Esophagus muscularis mucosa (tissue), 4 donors: Measurements from ENCODE around the gene FAM193B. TPM values are rescaled to one million over a fixed set of nuclear protein-coding genes. Genes with fewer than 3 reads are reported as not detected.

ENCODE experiments used
- DNase-seq: peaks from one replicate; pipeline ENCODE4 v3.0.0-alpha.2; 2017; ENCODE audit errors: extremely low spot score
- H3K27ac ChIP-seq, 4 donors: fragments of 200-600 bp; sonication (generic); replicated peaks in 1 of 4; 1 replicate in 3 of 4; 2 replicates in 1 of 4; pipeline ENCODE4 v1.5.1; 2016 to 2019; ENCODE audit warnings: mild to moderate bottlenecking in 1 of 4
- H3K27me3 ChIP-seq, 4 donors: fragments of 200-600 bp; sonication (generic); one replicate each; pipeline versions ENCODE4 v1.5.1 to v1.6.0; 2016 to 2019
- H3K36me3 ChIP-seq, 4 donors: fragments of 200-600 bp; sonication (generic); one replicate each; pipeline ENCODE4 v1.5.1; 2016 to 2019
- H3K4me1 ChIP-seq, 4 donors: fragments of 200-600 bp; sonication (generic); one replicate each; pipeline ENCODE4 v1.5.1; 2016 to 2019
- H3K4me3 ChIP-seq, 4 donors: fragments of 200-600 bp; sonication (generic); 1 replicate in 2 of 4; 2 replicates in 2 of 4; pipeline ENCODE4 v1.5.1; 2016 to 2019; ENCODE audit warnings: mild to moderate bottlenecking in 4 of 4, moderate library complexity in 1 of 4
- H3K9me3 ChIP-seq, 4 donors: fragments of 200-600 bp; sonication (generic); 1 replicate in 3 of 4; 2 replicates in 1 of 4; pipeline ENCODE4 v1.5.1; 2016 to 2019
- CTCF ChIP-seq, 3 experiments: fragments of 200-600 bp in 2 of 3; fragments of 450-650 bp in 1 of 3; sonication (generic) in 2 of 3; IDR thresholded peaks; one replicate each; pipeline ENCODE4 v1.5.1; 2017 to 2019; ENCODE audit warnings: antibody characterized with exemption in 3 of 3, mild to moderate bottlenecking in 2 of 3, moderate library complexity in 1 of 3
- EP300 ChIP-seq: sonication (generic); formaldehyde crosslinking; IDR thresholded peaks from one replicate; pipeline ENCODE4 v1.6.1; 2017; ENCODE audit warnings: antibody characterized with exemption
- POLR2A ChIP-seq: fragments of 450-650 bp; IDR thresholded peaks from one replicate; pipeline ENCODE4 v1.6.1; 2017; ENCODE audit warnings: antibody characterized with exemption, moderate library complexity, mild to moderate bottlenecking, low read depth
- POLR2AphosphoS5 ChIP-seq, 2 donors: sonication (generic); formaldehyde crosslinking; IDR thresholded peaks; one replicate each; pipeline ENCODE4 v1.6.1; 2017; ENCODE audit warnings: antibody characterized with exemption in 2 of 2
- WGBS: methylation state at CpG from one replicate; pipeline ENCODE4 v1.1.5; 2018; 5-methylcytosine and 5-hydroxymethylcytosine counted together
- intact Hi-C: fragments of 100-400 bp; cut with DNase I; formaldehyde crosslinking; loops from one replicate; pipeline ENCODE4 v1.15.1; 2023
- total RNA-seq, 4 donors: library from RNA; depleted of rRNA; stranded (reverse); fragments of >200 nt; gene quantifications; one replicate each; pipeline versions ENCODE4 v1.1.0 to v1.2.1, GENCODE V29; 2016

The FAM193B gene
- total RNA-seq, 4 donors from 2014 or later: 24.4 to 65.6 (median 50.7) TPM

- no peak for DNase-seq
- WGBS: 89% methylated on average over 4 of the region's 4 CpGs
- intact Hi-C loops: no loop called here
- H3K4me1 ChIP-seq: peaks cover 0 to 29% (median 20%) of the 10 kb centered on the region in 4 donors
- TF ChIP-seq POLR2AphosphoS5 (IDR thresholded peaks at IDR 0.05) (no peak), EP300 (no peak), CTCF (IDR thresholded peaks at IDR 0.05) (no peak), POLR2A (no peak)
- H3K4me3 ChIP-seq: no peak overlapping the region
- no peaks in the 10 kb centered on the region for H3K9me3 ChIP-seq
- H3K36me3 ChIP-seq: peaks cover 59 to 100% (median 98%) of the 10 kb centered on the region in 4 donors
- no peaks in the 10 kb centered on the region for H3K27me3 ChIP-seq
- no peak overlapping the region for H3K27ac ChIP-seq
These were observed 28.2 kb downstream of the FAM193B start for GRCh38 chr5:177526191-177526590.

DNA sequence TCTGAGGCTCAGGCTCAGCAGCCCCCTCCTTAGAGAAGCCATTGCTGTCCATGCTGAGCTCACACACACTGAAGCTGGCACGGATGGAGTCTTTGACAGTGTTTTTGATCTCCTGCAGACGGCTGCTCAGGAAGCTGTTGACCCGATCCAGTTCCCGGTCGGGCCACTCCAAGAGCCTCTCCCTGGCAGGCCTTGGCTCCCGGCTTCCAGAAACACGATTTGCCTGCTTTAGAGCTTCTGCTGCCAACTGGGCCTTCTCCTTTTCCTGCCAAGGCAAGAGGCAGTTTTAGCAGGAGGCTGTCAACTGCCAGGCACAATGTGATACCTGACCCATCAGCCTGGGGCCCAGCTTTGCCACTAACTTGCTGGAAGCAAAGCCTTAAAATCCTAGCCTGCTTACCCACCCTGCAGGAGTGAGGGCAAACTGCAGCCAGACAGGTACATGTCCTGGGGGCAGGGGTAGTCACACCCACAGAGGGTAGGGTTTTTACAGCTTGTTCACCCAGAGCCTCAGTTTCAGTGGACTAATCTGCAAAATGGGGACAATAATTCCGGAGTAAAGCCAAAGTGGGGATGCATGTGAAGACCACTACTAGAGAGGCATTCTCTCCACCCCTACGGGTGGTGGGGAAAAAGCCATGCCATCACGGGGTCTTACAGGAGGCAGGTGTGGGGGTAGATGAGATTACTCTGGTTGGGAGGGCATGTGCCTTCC lies 29.3 kb downstream of the FAM193B start:
- 86% methylated on average over 3 of the region's 10 CpGs for WGBS
- Histone ChIP-seq H3K27ac (no peak overlapping the region), H3K4me3 (no peak overlapping the region), H3K9me3 (no peaks in the 10 kb centered on the region), H3K27me3 (no peaks in the 10 kb centered on the region), H3K36me3 (peaks cover 66 to 100% (median 98%) of the 10 kb centered on the region in 4 donors), H3K4me1 (peaks cover 0 to 22% (median 10%) of the 10 kb centered on the region in 4 donors)
- DNase-seq: no peak
- no peak for TF ChIP-seq POLR2A
- no peak for TF ChIP-seq EP300
- no peak for TF ChIP-seq POLR2AphosphoS5 (IDR thresholded peaks at IDR 0.05)
- TF ChIP-seq CTCF (IDR thresholded peaks at IDR 0.05): no peak
- intact Hi-C loops: no loop called here

DNA sequence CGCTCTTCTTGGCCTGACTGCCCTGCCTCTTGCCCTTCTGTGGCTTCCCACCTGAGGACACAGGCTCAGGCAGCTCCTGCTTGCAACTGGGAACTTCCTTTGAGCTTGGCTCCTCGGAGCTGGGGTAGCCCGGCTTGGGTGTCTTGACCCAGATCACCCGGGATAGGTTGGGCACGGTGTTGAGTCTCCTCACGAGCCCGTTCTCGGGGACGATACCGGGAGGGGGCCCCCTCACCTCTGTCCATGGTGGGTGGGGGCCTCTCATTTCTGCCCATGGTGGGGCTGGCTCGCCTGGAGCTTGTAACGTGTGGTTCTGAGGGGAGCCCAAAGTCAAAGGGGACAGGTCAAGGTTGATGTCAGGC lies 29.8 kb downstream of the FAM193B start:
- no peak overlapping the region for H3K4me3 ChIP-seq
- WGBS: 82% methylated on average over 4 of the region's 12 CpGs
- H3K27ac ChIP-seq: no peak overlapping the region
- no peaks in the 10 kb centered on the region for H3K27me3 ChIP-seq
- TF ChIP-seq POLR2AphosphoS5 (IDR thresholded peaks at IDR 0.05) (no peak), EP300 (no peak), POLR2A (no peak), CTCF (IDR thresholded peaks at IDR 0.05) (no peak)
- intact Hi-C loops: no loop called here
- peaks cover 0 to 22% (median 5%) of the 10 kb centered on the region in 4 donors for H3K4me1 ChIP-seq
- no peaks in the 10 kb centered on the region for H3K9me3 ChIP-seq
- DNase-seq: no peak
- H3K36me3 ChIP-seq: peaks cover 66 to 100% (median 98%) of the 10 kb centered on the region in 4 donors

DNA sequence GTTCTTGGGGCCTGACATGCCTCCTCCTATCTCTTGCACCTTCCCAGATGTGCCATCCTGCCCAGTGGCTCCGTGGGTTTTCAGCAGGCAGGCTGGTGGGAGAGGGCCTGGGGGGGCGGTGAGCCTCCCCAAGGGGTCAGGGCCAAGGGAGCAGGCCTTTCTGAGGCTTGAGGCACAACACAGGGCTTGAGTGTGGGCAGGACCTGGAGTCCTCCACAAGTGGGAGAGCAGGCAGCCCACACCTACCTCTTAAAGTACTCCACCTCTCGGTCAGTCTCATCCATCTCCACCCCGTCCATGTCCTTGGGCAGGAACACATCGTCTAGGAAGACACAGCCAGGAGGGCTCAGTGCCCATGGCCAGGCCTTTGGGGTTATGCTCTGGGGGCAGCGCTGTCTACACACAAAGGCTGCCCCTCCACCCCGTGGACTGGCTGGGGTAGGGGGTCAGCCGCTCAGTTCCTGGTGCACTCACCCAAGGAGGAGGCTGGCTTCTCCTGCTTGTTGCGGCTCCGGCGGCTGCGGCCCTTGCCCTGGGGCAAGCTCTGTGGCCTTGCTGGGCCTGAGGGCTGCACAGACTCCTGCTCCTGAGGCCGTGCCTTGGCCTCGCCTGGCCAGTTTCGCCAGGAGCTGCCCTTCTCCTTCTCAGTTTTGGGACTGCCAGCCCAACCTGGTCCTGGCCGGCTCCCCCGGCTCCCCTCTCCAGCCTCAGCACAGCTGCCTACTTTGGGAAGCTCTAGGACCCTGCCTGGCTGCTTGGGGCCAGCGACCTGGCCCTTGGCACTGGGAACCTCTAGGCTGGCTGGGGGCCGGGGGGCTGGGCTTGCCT lies 30.4 kb downstream of the FAM193B start:
- intact Hi-C loops: no loop called here
- 87% methylated on average over 5 of the region's 19 CpGs for WGBS

More for the DNA sequence above, 30.4 kb downstream of the FAM193B start:
- no peak for DNase-seq
- Histone ChIP-seq H3K36me3 (peaks cover 66 to 99% (median 95%) of the 10 kb centered on the region in 4 donors), H3K4me3 (no peak overlapping the region), H3K9me3 (no peaks in the 10 kb centered on the region), H3K27ac (no peak overlapping the region), H3K27me3 (no peaks in the 10 kb centered on the region), H3K4me1 (peaks cover 0 to 22% (median 6%) of the 10 kb centered on the region in 4 donors)
- TF ChIP-seq POLR2AphosphoS5 (IDR thresholded peaks at IDR 0.05) (no peak), CTCF (IDR thresholded peaks at IDR 0.05) (no peak), EP300 (no peak), POLR2A (no peak)
